ENCODE data around the gene RAB1A.

RAB1A gene

DNA sequence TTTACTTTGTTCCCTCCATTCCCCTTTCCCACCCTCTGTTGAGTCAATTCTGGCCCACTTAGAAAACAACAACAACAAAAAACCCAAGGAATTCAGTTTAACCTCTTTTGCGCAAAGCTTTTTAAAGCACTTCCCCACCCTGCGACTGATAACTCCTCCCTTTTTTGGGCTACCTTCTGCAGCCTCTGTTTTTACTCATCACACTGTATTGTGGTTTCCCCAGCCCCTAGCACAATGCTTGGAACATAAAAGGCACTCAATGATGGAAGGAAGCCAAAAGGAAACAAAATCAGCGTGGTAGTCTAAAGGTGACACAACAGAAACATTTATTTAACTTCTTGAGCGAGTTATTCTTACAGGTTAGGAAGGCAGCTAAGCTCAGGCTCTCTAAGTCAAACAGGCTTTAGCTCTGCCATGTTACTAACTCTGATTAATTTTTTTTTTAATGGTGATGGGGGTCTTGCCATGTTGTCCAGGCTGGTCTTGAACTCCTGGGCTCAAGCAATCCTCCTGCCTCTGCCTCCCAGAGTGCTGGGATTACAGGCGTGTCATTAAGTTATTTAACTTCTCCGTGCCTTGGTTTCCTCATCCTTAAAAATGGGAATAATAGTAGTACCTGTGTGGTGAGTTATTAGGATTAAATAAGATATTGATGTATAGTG lies 72.4 kb downstream of the RAB1A start:
- peak; percentile 46 for DNase-seq

DNA sequence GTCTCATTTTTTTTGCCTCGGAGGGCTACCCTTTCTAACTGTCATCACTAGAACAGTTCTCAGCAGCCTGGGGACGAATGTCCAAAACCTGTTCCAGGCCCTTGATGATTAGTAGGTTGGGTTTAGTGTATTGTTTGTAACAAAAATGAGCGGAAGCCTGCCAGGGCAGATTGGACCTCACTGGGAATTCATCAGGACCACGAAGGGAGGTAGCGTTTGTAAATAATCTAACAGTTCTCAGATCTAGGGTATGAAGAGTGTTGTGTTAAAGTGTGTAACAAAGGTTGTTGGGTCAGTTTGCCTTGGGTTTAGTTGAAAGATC lies 72.9 kb downstream of the RAB1A start:
- DNase-seq, result no peak

- peak; percentile 94 for DNase-seq
Observed at GRCh38 chr2:65056215-65057053, 73.5 kb downstream of the RAB1A start, which contains the start of gene CEP68. CEP68 (plus strand) TSS chr2:65056416; CDS start chr2:65069445, 13,029 bp downstream.

DNA sequence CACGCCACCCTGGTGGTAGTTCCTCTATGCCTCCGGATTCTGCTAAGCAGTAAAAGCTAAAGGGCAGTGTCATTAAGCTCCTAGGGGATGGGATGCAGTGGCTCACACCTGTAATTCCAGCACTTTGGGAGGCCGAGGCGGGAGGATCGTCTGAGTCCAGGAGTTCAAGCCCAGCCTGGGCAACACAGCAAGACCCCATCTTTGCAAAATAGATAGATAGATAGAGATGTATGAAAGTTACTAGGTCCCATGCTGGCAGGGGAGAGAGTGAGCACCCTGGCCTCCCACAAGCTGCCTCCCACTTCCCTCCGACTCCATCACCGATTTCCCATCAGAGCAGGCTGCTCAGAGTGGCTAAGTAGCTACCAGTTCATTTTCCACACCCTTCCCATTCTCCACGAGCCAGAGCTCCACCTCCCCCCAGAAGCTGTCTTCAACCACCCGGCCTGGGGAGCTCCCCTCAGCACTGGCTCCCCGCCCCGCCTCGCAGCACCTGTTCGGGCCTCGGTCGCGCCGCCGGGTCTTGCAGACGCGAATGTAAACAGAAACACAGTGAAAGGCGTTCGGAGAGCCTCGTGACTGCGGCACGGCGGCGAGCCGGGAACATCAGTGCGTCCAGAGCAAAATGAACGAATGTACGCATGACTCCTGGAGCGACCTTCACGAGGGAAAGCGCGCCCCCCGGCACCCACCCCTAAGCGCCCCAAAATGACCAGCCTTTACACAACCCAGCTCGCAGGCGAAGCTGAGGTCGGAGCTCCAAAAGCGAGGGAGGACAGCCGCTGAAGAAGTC lies 74.3 kb downstream of the RAB1A start:
- DNase-seq, result peak; percentile 61

DNA sequence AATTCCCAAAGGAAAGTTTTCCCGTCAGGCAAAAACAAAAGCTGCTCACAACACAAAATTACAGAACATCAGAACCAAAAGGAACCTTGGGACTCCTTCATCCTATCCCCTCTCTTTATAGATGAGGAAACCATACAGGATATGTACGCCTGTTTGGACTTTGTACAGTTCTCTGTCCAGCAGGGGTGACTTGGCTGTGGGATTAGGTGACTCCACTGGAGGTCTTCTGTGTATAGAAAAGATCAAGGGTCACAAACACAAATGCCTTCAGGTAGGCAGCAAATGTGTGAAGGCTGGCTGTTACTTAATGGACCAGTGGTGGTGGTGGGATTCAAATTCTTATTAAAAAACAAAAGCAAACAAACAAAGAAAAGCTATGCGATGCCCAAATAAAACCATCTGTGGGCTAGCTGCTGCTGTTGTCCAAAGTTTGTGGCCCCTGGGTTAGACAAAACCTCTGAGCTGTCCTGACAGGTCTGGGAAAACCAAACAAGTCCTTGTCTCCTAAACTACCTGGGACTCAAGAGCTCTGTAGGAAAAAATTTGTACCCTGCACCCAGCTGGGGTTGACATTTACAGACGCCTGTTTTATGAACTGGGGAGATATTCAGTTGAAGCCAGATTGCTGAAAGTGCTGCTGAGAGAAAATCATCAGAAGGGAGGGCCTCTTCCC lies 75.0 kb downstream of the RAB1A start:
- no peak for DNase-seq

- peak; percentile 10 for DNase-seq
Observed at GRCh38 chr2:65053199-65053598, 76.7 kb downstream of the RAB1A start.

DNA sequence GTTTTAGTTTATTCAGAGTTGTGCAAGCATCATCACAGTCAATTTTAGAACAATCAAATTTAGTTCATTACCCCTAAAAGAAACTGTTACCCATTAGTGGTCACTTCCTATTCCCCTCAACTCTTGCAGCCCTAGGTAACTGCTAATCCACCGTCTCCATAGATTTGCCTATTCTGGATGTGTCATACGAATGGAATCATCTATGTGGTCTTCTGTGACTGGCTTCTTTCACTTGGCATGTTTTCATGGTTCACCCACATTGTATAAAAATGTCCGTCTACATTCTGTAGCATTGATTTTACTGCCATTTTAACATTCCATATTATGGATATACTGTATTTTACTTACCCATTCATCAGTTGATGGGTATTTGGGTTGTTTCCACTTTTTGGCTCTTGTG lies 79.0 kb downstream of the RAB1A start:
- DNase-seq, result no peak

DNA sequence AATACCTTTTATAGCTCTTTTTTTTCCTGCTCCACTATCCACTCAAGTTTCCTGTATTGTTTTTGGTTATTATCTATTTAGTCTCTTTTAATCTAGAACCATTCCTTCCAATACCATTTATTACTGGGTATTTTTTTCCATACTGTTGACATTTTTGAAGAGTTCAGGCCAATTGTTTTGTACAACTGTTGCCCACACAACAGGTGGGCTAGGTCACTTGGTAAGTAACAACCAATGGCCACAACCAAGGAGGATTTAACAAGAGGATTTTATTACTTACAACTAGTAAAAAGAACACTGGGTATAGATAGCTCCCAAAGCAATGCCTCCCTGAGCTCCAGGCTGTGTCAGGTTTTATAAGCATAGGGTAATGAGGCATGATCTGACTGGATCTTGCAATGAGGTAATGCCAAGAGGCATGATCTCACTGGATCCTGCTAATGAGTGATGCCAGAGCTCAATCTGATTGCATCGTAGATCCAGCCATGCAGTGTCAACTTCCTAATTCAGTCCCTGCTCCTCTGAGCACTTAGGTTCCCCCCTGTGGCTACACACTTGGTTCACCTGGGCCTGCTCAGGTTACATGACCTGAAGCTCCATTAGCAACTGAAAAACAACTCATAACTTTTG lies 80.8 kb downstream of the RAB1A start:
- DNase-seq, result no peak

DNA sequence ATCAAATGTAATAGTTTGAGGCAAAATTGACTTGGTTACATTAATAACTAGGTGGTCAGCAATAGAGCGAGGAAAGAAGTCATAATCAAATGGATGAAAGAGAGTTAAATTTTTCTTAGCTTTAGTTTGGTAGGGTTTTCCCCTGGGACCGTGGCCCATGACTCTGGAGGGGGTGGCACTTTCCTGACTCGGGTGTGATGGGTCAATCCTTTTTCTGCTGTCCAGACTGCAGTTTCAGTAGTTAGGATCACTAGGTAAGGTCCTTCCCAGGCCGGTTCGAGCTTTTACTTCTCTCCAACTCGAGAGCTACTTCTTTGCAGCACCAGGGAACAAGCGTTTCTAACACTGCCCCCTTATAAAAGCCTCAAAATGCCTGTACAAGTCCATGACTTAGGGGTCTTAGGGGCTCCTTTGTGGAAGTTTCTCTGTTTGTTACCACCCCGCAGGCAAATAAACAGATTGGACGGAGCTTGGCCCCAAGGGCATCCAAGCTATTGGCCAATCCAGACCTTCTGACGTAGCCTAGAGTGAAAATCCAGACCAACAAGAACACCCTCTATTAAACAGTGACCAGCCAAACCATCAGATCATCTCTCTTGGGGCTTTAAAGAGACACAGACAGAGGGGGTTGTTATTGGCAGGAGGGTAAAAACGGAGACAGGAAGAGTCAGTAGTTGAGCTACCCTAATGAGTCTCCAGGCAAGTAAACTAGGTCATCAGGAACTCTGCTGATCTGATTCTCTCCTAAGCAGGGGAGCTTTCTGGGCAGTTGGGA lies 83.1 kb downstream of the RAB1A start:
- no peak for DNase-seq

- DNase-seq, result no peak
Observed at GRCh38 chr2:65045651-65046050, 84.3 kb downstream of the RAB1A start.

DNA sequence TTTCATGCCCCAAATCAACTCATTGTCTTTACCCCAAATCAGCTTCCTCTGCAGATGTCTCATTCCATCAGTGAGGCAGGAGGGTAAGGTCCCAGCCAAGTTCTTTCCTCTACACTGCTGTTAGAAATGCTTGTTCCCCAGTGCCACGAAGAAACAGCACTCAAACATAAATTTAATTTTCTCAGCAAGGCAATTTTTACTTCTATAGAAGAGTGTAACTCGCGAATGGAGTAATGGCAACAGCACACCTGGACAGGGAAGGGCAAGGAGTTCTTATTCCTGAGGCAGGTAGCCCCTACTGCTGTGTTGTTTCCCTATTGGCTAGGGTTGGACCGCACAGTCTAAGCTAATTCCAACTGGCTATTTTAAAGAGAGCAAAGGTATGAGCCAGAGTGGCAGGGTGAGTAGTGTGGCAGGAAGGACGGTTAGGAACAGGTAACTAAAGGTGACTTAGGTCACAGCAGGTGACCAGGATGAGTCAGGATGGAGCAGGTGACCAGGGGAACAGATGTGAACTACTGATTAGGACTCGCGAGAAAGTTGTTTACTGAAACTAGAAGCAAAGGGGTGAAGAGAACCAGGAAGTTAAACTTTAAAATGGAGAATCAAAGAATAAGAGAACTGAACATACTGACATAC lies 85.7 kb downstream of the RAB1A start:
- no peak for DNase-seq

GRCh38 chr2:65043001-65043400 lies 86.9 kb downstream of the RAB1A start:
- DNase-seq, result no peak

GRCh38 chr2:65040400-65041261 lies 89.3 kb downstream of the RAB1A start:
- DNase-seq, result peak; percentile 72

DNA sequence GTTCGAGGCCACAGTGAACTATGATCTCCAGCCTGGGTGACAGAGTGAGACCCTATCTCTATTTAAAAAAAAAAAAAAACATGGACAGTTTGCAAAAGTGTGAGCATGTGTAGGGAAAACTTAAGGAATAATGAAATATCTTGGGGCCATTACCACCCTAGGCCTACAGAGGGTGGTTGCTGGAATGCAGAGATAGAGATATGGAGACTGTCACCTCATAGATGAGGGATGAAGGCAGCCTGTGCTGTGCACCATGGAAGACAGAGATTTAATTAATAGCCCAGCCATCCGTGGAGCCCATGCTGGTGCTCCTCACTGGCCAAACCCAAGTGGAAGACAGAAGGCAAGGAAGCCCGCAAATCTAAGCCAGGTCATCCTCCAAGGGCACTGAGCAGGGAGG lies 90.3 kb downstream of the RAB1A start:
- DNase-seq, result no peak

DNA sequence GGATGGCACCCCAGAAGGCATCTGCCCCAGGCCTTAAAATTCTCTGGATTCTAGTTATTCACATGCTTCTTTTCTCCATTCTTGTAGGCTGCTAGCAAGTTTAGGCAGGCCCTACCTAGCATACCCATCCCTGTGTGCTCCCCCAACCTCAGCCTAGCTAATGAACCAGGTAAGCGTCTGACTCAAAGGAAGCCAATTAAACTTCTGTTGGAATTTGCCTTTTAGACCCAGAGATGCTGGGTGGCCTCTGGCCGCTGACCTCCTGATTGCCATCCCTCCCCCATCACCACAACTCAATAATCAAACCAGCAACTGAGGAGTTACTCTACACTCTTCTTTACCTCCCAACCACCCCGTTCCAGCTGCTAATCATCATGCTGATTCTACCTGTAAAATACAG lies 92.7 kb downstream of the RAB1A start:
- no peak for DNase-seq

Measured in activated CD4-positive, alpha-beta T cell treated with anti-CD3 and anti-CD28 coated beads, Interleukin-2, amount 50 U/mL, for 1 hour (primary cell).